Measurements from ENCODE around the gene CTDSP2. TPM values are rescaled to one million over a fixed set of nuclear protein-coding genes. Genes with fewer than 3 reads are reported as not detected.

CTDSP2 gene
- total and polyA plus RNA-seq, 10 of the 15 experiments (the other 5 are each of a cell fraction or from before 2014, with no cell fraction given), result 17.3 to 98.2 (median 54.1) TPM

- Histone ChIP-seq H3K27me3 (replicated peaks in 1 of 2; ENCODE audit: control insufficient read depth in 2 of 2, insufficient read depth in 2 of 2, low read length in 1 of 2) (peaks cover 5 to 8% of the 10 kb centered on the region in 2 experiments; a peak in 3 of 4 replicates), H2AFZ (ENCODE audit: control insufficient read depth, low read depth, low read length) (no peak overlapping the region), H3K36me3 (ENCODE audit: control insufficient read depth in 2 of 2, insufficient read depth in 2 of 2, low read length in 1 of 2) (no peaks in the 10 kb centered on the region), H3K4me2 (ENCODE audit: control insufficient read depth, insufficient read depth) (peak overlapping the region; percentile 20; the same call in 1 of the 2 replicates), H3K27ac (ENCODE audit: control insufficient read depth, insufficient read depth) (no peak overlapping the region), H3K79me2 (ENCODE audit: control insufficient read depth, insufficient read depth, low read length) (peaks cover 5% of the 10 kb centered on the region), H3K9ac (ENCODE audit: control insufficient read depth, insufficient read depth, low read length) (no peak overlapping the region), H4K20me1 (ENCODE audit: control insufficient read depth, insufficient read depth) (no peaks in the 10 kb centered on the region), H3K4me1 (ENCODE audit: control insufficient read depth, insufficient read depth, low read length) (peaks cover 12% of the 10 kb centered on the region), H3K4me3 (no peak overlapping the region), H3K9me3 (replicated peaks; ENCODE audit: control insufficient read depth, insufficient read depth, low read length) (no peaks in the 10 kb centered on the region; the same call in 2 of the 3 replicates)
- BruUV-seq (replicated peaks), result no TSS peak
- ChIA-PET CTCF (interaction anchor here (0.6 to 1.6 kb wide), 6 partner anchors 11 to 95 kb away, joined by 3 to 5 read pairs (median 4); no protein-coding TSS in a partner anchor), SMC1A (ENCODE audit: uncharacterized antibody, unreplicated experiment) (interaction anchor here (0.8 to 2.2 kb wide), 2 partner anchors 14 to 32 kb away, joined by 3 to 5 read pairs; no protein-coding TSS in a partner anchor), POLR2A (interaction anchor here (0.8 kb wide), 1 partner anchor 63 kb away, joined by 3 read pairs; no protein-coding TSS in a partner anchor), RAD21 (ENCODE audit: unreplicated experiment) (interaction anchor here (1.1 to 2.1 kb wide), 4 partner anchors 13 to 48 kb away, joined by 4 to 7 read pairs (median 6); no protein-coding TSS in a partner anchor)
- intact Hi-C loops (cut with micrococcal nuclease; ENCODE audit: unreplicated experiment), result no loop called here
- no peak for FAIRE-seq
- WGBS (ENCODE audit: insufficient coverage, insufficient replicate concordance, low lambda C conversion rate, missing lambda C conversion rate), result 39% methylated on average over 6 of the region's 6 CpGs
- DNase-seq (ENCODE audit: low read depth, low spot score), result no peak
- in situ Hi-C loops (cut with MboI), result no loop called here
- peak; percentile 54 for ATAC-seq
- TF ChIP-seq TCF3 (IDR thresholded peaks at IDR 0.05; ENCODE audit: borderline replicate concordance, insufficient read depth, low read depth, low read length) (no peak), KDM1A (IDR thresholded peaks at IDR 0.05; ENCODE audit: borderline replicate concordance) (no peak), IKZF1 (conservative IDR thresholded peaks at IDR 0.05) (peak; percentile 25; the same call in 1 of the 2 replicates), IKZF2 (IDR thresholded peaks at IDR 0.05) (peak; percentile 15 to 26; a peak in 1 of 4 replicates), ZNF622 (IDR thresholded peaks at IDR 0.05) (no peak), BMI1 (IDR thresholded peaks at IDR 0.05; ENCODE audit: borderline replicate concordance) (no peak), PRDM15 (CRISPR knock-in tag; IDR thresholded peaks at IDR 0.05) (no peak), CBFB (IDR thresholded peaks at IDR 0.05; ENCODE audit: low read depth) (no peak), PAX5 (IDR thresholded peaks at IDR 0.05; ENCODE audit: borderline replicate concordance, low read depth, low read length) (peak; percentile 10; the same call in 1 of the 2 replicates), BACH1 (IDR thresholded peaks at IDR 0.05; ENCODE audit: borderline replicate concordance) (no peak), USF2 (IDR thresholded peaks at IDR 0.05; ENCODE audit: borderline replicate concordance, low read depth, low read length) (no peak), GATAD2B (conservative IDR thresholded peaks at IDR 0.05; ENCODE audit: low read depth) (no peak), ATF3 (IDR thresholded peaks at IDR 0.05; ENCODE audit: borderline replicate concordance, extremely low read depth, low read depth, low read length) (no peak), BCL11A (IDR thresholded peaks at IDR 0.05; ENCODE audit: low read depth, low read length) (no peak), PKNOX1 (IDR thresholded peaks at IDR 0.05) (no peak), ZZZ3 (IDR thresholded peaks at IDR 0.05; ENCODE audit: control insufficient read depth, insufficient read length, low read depth) (no peak), ELK1 (IDR thresholded peaks at IDR 0.05; ENCODE audit: low read depth, low read length) (no peak)
Measured at GRCh38 chr12:57850854-57851430, 4.4 kb upstream of the CTDSP2 start.
